Measurements from ENCODE around the gene AQR.
A peak's percentile ranks its signal among the peaks of the same experiment; 100 is the strongest.
"Not testable (repeated sequence)": the region's sequence is repeated elsewhere in the genome, so short reads cannot be mapped to it uniquely, and the experiment has no call there.

Gene AQR

DNA sequence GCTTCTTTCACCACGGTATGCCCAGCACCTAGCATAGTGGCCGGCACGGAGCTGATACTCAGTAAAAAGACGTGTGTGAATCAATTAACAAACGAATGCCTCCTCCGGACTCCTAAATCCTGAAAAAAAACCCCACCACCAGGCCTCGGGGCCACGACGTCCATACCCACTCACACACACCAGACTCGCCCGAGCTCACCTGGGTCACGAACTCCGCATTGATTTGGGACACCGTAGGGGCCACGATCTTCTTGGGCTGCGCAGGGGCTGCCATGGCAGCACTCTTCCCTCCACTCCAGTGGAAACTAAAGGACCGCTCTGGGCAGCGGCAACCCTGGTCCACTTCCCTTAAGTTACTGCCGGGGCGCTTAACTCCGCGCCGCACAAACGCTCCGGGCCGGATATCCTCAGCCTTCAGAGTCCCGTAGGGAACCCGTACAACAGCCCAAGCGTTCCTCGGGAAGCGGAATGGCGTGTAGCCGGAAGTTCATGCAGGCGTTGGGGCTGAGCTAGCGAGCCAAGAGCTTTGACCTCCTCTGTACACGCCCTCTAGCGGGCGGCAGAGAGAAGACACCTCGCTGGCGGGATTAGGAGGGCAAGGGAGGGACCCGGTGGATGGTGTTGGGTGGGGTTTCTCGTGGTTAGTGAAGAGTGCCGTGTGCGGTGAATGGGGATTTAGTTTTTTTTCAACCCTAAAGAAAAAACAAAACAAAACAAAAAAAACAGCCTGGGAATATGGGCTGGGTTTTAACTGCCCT, at the start of gene AQR:
Gene AQR (minus strand): TSS at position 403 of the 758 bp plus-strand sequence. CDS start 129 bp downstream, at position 274.
- peak; percentile 83 to 88 for DNase-seq

DNA sequence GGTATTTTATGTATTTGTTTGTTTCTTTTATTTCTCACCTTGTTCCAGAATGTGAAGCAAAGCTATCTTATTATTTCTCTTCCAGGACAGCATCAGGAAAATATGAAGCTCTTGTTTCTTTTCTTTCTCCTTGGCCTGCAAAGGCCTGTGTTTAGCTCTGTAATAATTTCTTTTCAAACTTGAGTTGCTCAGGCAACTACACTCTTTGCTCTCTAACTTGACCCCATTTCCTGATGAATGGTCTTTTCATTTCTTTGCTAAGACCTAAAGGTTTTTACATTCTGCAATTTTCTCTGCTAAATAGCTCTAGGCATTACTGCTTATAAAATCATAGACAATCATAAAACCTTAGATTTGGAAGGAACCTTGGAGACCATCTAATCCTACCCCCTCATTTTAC, 44.7 kb upstream of the AQR start:
- DNase-seq, result no peak

DNA sequence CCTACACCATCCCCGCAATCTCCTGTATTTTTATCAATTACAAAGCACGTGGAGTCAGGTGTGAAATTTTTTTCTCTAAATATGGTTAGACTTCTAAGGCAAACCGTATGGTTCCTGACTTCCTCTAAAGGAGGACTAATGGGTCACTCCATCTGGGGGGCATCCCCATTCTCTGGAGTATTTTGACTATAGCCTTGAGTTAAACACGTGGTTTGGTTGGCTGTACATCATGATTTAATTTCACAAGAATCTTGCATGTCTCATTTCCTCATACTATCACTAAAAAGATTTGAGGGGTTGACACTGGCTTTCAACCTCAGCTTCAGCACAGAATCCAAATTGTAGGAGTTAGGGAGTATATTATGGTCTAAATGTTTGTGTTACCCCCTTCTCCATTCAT, 43.8 kb upstream of the AQR start:
- no peak for DNase-seq

DNA sequence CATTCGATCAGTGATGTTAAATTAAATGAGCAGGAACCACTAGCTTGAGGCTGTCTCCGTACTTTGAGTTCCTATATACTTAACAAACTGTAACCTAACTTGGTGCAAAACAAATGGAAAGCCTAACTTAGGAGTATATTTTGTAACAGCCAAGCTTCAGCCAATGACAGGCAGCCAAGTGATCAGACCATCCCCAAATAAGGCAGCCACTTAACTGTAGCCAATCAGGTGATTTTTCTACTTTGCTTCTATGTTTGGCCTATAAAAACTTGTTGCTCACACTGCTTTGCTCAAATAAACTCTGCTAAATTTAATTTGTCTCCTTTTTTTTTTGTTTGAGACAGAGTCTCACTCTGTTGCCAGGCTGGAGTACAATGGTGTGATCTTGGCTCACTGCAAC, 37.9 kb upstream of the AQR start:
- DNase-seq, result no peak

DNA sequence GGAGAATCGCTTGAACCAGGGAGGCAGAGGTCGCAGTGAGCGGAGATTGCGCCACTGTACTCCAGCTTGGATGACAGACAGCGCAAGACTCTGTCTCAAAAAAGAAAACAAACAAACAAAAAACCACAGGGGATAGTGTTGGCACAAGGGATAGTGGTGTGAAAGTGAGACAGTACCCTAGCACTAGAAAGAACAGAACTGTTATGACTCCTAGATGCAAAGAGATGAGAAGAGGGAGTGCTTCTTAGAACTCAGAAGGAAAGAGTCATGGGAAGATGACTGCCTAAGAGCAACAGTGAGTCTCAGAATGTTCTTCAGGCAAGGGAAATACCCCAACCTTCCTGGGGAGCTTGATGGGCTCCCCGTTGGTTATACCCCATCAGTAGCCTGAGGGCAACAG, 36.4 kb upstream of the AQR start:
- DNase-seq, result no peak

DNA sequence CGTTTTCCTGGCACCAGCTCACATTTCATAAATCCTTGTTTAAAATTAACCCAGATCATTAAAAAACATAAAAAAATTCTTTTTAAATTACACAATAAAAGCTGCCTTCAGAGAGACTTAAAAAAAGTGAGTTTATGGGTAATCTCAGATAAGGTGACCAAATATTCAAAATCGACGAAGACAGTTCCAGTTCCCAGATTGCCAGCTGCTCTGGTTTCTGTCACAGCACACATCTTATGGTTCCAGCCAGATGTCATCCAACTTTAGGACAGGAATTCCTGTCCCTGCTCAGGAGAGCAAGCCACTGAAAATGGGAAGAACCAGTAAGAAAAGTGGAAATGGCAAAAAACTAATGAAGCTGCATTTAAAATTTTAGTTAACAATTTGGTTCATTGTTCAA, 34.4 kb upstream of the AQR start:
- no peak for DNase-seq

DNA sequence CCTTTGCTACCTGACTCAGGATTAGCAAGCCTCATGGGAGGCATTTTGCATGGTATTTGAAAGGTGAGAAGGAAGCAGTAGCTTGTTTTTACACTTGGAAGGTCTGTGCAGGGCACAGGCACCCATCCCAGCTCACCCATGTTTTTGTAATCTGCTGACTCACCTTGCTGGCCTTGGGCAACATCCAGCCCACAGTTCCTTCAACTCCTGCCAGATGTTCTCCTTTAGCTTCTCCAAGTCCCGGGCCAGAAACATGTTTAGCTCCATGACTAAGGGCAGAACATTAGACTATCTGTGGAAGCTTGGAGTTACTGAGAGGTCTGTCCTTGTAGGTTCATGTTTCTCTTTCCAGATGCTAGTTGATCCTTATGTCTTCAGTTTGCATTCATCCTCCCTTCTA, 31.0 kb upstream of the AQR start:
- DNase-seq, result no peak

DNA sequence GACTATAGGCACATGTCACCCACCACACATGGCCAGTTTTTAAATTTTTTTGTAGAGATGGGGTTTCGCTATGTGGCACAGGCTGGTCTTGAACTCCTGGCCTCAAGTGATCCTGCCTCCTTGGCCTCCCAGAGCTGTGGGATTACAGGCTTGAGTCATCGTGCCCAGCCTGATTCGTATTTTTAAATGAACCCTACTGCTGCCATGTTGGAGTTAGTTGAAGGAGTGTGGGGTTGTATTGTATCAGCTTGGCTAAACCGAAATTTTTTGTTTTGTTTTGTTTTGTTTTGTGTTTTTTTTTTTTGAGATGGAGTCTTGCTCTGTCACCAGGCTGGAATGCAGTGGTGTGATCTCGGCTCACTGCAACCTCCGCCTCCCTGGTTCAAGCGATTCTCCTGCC, 30.4 kb upstream of the AQR start:
- DNase-seq, result no peak

DNA sequence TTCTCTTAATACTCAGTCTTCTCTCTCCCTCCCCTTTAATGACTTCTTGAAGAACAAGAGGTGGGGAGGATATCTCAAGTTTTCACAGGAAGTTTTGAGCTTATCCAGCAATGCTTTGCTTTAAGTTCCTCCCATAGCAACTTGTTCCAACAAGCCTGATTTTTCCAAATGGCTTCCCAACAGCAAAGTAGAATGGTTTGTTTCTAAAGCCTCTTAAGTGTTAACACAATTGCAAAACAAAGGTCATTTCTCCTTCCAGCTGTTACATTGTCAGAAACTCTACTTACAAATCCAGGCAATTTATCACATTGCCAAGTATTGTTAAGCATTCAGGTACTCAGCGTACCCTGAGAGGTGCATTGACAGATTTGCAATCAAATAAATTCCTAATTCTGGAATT, 25.4 kb upstream of the AQR start:
- no peak for DNase-seq

DNA sequence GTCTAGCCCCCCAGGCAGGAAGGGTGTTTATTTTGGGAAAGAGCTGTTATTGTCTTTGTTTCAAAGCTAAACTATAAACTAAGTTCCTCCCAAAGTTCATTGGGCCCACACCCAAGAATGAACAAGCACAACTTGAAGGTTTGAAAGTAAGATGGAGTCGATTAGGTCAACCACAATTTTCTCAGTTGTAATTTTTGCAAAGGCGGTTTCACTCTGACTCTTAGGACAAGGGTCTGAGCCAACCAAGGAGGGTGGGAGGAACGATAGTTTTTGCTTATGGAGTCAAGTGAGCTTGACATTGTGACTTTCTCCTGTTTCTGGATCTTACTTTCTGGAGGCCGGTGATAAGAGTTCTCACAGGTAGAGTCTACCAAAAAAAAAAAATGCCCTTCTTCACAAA, 24.3 kb upstream of the AQR start:
- peak in 1 of 2 donors; percentile 18 for DNase-seq

DNA sequence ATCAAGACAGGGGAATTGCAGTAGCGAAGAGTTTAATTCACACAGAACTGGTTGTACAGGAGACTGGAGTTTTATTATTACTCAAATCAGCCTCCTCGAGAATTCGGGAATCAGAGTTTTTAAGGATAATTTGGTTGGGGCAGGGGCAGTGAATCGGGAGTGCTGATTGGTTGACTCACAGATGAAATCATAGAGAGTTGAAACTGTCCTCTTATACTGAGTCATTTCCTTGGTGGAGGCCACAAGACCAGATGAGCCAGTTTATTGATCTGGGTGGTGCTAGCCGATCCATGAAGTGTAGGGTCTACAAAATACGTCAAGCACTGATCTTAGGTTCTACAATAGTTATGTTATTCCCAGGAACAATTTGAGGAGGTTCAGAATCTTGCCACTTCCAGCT, 23.9 kb upstream of the AQR start:
- DNase-seq, result no peak

DNA sequence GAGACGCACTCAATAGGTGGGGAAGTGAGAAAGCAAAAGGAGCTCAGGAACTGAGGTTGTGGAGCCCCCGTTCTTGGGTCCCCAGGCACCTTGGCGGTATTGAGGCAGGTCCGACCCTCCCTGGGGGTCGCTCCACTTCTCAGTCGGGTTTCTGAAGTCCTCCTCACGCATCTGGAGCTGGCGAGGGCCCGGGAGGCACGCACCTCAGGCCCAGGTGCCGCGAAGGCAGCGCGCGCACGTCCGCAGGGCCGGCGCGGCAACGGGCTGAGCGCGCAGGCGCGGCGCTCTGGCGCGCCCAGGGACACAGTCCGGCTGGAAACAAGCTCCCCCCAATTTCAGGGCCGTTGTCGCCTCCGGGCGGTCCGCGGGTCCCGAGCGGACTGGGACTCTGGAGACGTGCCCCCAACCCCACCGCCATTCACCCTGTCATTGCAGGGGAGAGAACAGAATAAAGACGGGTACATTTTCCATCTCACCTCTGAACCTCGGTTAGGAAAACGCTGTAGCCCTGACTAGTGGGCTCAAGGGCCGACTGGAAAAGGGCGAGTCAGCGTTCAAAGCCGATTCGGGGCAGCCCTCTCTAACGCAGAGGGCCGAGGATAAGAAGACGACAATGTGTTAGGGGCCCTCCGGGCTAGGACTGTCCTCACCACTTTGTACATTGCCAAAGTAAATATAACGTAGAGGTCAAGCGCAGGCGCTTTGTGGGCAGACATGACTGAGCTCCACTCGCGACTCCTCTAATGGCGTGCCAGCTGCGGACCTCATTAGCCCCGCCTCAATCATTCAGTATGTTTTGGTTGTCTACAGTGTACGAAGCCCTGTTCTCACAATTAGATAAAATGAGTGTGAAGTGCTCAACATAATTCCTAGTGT, 18.7 kb upstream of the AQR start, which contains the start of gene ZNF770:
Gene ZNF770 (minus strand): TSS at position 261 of the 876 bp plus-strand sequence. CDS start 4,853 bp downstream, outside the sequence.
- DNase-seq, result peak; percentile 80 to 85

DNA sequence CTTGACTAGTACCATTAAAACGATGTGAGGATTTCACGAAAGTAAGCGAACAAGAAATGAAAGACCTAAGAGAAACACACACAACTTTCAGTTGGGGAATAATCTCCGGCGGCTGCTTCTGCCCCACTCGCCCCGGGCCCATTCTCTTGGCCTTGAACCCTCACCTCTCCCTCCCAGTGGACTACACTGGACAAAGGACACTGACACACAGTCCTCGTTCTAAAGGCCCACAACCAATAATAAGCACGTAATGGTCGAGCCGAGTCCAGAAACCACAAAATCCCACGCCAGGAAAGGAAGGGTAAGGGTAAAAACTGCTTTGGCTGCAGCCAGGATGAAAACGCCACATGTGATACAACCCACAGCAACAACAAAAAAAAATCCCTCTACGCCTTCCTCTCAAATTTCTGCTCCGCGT, 18.1 kb upstream of the AQR start:
- no peak for DNase-seq

DNA sequence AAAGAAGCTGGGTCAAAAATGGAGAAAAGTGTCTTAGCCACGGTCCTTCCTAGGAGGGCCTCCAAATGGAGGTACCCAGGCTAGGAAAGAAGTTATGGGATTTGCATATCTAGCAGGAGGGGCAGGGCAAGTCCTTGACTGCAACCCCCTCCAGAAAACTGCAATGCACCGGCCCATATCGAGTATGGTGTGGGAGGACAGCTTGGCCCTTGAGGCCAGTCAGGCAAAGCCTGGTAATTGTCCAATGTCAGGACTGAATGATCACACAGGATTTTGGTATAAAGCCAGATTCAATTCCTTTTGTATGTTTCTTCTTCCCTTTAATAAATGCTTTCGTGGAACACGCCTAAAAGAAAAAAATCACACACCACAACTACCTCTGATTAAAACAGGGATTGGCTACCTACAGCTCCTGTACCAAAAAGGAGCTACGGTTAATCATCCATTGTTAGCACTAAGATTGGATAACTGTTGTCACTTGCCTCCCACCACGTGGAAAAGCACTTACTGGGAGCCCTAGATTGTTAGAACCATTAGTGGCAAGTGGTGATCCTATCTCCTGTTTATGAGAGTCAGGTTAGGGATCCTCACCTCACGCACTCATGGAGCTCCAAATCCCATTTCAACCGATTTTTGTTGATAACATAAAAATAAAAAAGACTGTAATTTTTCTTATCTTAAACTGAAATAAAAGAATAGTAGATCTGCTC, 17.4 kb upstream of the AQR start:
- no peak for DNase-seq

DNA sequence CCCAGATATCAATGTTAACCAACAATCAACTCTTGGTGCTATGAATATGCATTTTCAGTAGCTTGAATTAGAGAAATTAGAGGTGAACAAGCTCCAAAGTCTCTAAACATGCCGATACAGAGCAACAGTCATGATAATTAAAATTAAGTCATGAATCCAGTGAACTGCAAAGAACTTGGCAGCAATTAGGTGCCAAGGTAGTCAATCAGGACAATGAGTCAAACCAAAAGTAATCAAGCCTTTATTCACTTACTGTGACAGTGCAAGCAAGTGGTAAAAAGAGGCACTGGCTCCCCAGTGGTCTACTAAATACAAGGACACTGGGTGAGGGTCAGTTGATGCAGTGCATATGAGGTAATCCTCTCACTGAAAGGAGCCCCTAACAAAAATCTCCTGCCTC, 16.8 kb upstream of the AQR start:
- no peak for DNase-seq

DNA sequence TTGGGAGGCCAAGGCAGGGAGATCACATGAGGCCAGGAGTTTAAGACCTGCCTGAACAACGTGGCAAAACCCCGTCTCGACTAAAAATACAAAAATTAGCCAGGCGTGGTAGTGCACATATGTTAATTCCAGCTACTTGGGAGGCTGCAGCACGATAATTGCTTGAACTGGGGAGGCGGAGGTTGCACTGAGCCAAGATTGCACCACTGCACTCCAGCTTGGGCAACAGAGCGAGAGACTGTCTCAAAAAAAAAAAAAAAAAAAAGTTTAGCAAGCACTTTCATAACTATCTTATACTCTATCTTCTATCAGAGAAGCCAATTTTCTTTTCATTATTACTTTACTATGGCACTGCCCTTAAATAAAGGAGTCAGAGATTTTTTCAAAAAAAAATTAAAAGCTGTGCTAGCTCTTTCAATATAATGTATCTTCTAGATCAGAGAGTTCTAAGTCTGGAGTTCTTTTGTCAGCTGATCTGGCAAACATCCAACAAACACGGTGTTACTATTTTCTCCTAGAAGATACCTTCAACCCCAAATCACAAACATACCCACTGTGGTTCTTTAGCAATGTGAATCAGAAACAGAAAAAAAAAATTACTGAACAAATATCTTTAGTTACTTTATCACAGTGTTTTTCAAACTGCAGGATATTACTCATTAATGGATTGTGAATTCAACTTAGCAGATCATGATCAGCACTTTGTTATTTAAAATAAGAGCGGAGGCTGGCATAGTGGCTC, 15.5 kb upstream of the AQR start:
- DNase-seq, result no peak

DNA sequence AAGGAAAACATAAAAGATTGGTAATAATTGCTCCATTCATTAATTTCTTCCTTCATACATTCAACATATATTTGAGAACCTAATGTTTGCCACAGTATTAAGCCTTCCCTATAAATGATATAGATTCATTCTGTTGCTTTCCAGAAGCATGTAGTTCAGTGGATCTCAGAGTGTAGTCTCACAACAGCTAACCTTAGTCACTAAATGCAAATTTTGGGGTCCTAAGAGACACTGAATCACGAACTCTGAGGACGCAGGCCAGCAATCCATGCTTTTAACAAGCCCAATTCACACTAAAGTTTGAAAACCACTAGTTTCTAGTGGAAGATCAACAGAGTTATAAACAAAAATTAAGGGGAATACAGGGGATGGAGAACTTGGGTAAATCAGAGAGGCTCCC, 7.2 kb upstream of the AQR start:
- DNase-seq, result no peak

DNA sequence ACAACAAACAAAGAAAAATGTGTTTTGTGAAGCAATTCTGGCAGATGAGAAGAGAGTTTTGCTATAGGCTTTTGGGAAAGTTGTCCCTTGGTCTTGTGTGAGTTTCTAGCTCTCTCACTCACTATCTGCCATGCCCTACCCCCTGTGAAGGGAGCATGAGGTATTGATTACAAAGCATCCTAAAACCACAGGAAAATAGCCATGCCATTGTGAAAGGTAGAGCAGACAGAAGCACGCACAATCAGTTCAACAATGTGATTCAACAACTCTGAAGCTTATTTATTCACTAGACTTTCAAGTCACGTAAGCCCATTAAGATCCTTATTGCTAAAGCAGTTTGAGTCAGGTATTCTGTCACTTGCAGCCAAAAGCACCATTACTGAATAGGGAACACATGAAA, 6.5 kb upstream of the AQR start:
- DNase-seq, result no peak

DNA sequence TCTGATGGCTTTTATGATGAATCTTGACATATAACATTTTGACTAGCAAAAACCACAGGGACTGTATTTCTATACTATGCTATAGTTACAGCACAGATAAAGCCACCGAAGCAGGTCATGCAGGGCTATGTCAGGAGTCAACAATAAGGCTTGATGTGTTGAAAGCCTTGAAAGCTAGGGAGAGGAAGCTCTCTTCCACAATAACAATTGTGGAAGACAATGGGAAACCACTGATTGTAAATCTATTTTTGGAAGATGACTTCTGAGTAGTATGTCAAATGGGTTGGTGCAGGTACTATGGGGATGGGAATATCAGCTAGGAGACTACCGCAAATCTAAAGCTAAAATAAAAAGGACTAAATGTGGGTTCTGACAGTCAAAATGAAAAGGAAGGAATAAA, 4.0 kb upstream of the AQR start:
- DNase-seq, result no peak

DNA sequence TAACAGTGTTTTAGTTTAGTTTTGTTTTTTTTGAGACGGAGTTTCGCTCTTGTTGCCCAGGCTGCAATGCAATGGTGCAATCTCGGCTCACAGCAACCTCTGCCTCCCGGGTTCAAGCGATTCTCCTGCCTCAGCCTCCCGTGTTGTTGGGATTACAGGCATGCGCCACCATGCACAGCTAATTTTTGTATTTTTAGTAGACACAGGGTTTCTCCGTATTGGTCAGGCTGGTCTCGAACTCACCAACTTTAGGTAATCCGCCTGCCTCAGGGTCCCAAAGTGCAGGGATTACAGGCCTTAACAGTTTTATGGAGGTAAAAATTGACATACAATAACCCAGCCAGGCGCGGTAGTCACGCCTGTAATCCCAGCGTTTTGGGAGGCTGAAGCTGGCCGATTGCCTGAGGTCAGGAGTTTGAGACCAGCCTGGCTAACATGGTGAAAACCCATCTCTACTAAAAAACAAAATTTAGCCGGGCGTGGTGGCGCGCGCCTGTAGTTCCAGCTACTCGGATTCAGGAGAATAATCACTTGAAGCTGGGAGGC, 629 bp upstream of the AQR start:
- not testable (repeated sequence) for DNase-seq

DNA sequence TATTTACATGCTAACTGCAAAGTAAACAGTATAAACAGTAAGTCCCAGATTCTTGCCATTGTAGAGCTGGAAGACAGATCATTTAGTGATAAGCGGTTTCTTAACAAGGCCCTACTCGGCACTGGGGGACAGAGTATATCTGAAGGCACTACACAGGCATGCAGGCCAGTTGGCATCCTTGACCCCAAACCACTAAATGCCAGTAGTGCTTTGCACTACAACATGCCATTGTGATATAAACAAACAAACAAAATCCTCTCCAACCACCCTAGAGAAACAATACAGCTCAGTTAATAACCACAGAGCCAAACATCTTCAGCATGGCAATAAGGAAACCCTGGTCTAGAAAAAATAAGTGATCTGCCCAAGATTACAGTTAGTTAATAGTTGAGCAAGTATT, 5.3 kb downstream of the AQR start:
- no peak for DNase-seq

DNA sequence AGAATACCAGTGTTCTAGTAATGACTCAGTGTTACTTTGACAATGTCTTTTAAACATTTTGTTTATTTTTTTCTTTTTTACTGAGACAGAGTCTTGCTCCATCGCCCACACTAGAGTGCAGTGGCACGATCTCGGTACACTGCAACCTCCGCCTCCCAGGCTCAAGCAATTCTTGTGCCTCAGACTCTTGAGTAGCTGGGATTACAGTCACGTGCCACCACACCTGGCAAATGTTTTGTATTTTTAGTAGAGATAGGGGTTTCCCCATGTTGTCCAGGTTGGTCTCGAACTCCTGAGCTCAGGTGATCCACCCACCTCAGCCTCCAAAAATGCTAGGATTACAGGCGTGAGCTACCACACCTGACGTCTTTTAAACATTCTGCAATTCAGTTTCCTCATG, 15.7 kb downstream of the AQR start:
- DNase-seq, result no peak

DNA sequence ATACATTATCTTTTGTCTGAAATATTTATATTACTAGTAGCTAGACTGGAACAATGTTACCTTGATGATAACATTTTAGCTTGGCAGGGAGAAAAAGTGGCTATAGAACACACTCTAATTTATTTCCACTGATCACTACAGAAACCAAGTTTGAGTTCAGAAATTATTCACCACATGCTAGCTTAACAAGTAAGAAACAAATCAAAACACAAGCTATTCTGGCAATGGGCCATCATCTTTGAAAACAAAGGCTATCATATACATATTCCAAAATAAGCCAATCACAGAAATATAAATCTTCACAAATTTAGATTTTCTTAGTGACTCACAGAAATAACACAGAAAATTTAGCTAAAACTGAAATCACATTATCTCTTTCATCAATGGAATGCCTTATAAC, 17.1 kb downstream of the AQR start:
- DNase-seq, result no peak

All from stimulated activated CD4-positive, alpha-beta T cell treated with anti-CD3 and anti-CD28 coated beads, Interleukin-2, amount 100 ng/mL, for 48 hours (primary cell).